Measurements from ENCODE around the gene GAB1. TPM values are rescaled to one million over a fixed set of nuclear protein-coding genes. Genes with fewer than 3 reads are reported as not detected.

Gene GAB1
- total and polyA plus RNA-seq, 3 experiments from 2014 or later: 0.02 to 0.95 (median 0.15) TPM

DNA sequence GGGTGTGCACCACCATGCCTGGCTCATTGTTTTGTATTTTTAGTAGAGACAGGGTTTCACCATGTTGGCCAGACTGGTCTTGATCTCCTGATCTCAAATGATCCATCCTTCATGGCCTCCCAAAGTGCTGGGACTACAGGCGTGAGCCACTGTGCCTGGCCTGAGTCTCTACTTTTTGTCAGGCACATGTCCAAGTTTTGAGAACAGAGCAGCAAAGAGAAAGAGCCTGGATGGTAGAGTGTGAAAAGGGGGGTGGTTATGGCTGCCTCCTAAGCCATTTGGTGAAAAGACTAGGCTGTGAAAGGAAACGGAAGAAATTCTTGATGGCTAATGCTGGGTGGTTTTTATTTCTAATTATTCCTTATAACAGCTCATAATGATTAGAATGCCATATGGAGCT is 63.4 kb downstream of the GAB1 start:
- H3K4me3 ChIP-seq (ENCODE audit: low read length): no peak overlapping the region
- no peak overlapping the region for H3K4me3 Mint-ChIP-seq
- H3K4me1 ChIP-seq (ENCODE audit: insufficient read depth, low read length): peaks cover 3% of the 10 kb centered on the region
- H3K36me3 Mint-ChIP-seq: no peaks in the 10 kb centered on the region
- no peaks in the 10 kb centered on the region for H3K36me3 ChIP-seq (ENCODE audit: insufficient read depth, low read length)
- H3K4me1 Mint-ChIP-seq: peaks cover 4 to 25% (median 17%) of the 10 kb centered on the region in 3 donors
- no peaks in the 10 kb centered on the region for H3K9me3 Mint-ChIP-seq
- H3K27ac Mint-ChIP-seq: no peak overlapping the region
- no peaks in the 10 kb centered on the region for H3K9me3 ChIP-seq (ENCODE audit: low read length)
- POLR2A ChIA-PET: no interaction called here
- no peak for DNase-seq
- peaks cover 0 to 17% of the 10 kb centered on the region in 2 donors for H3K27me3 Mint-ChIP-seq
- CTCF ChIA-PET: no interaction called here
- H3K27me3 ChIP-seq (ENCODE audit: insufficient read depth, low read length, poor library complexity, severe bottlenecking): no peaks in the 10 kb centered on the region
- H3K27ac ChIP-seq (ENCODE audit: low read depth, low read length): no peak overlapping the region

DNA sequence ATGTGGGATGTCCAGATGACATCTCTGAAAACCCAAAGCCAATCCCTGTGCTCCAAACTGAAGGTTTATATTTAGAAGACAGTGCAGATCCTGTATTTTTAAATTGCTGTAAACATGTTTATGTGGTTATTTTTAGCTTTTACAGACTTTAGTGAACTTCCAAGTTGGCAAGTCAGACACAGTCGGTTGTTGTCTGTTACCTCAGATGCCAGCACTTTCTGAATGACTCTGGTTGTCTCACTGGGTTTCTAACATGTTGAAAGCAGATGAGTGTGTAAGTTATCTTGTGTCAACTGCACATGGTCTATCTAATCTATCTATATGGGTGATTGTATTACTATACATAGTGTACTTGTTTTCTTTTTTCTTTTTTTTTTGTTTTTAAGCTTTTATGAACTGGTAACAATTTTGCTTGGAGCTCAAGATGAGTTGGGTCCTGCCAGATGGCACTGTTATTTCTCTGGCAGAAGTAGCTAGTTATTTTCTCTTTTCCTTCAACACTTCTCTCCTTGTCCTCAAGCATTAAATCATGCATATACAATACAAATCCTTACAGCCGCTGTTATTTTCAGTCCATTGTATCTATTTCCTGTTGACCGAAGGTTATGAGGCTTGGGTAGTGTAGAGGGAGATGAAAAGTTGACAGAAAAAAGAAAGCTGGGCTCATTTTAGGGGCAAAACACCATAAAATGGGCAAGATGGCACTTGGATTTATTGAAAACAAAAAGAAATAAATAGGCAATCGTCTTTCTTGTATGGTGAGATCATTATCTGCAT is 66.3 kb downstream of the GAB1 start:
- H3K4me1 Mint-ChIP-seq: peaks cover 12 to 37% (median 24%) of the 10 kb centered on the region in 3 donors
- no peaks in the 10 kb centered on the region for H3K27me3 ChIP-seq (ENCODE audit: insufficient read depth, low read length, poor library complexity, severe bottlenecking)
- no peaks in the 10 kb centered on the region for H3K36me3 ChIP-seq (ENCODE audit: insufficient read depth, low read length)
- no peak overlapping the region for H3K4me3 ChIP-seq (ENCODE audit: low read length)
- no peaks in the 10 kb centered on the region for H3K36me3 Mint-ChIP-seq
- ChIA-PET CTCF (interaction anchor here (0.7 kb wide), 1 partner anchor 33 kb away, joined by 3 read pairs; no protein-coding TSS in a partner anchor), POLR2A (no interaction called here)
- H3K9me3 Mint-ChIP-seq: no peaks in the 10 kb centered on the region
- H3K27ac Mint-ChIP-seq: peak overlapping the region in 1 of 8 donors; percentile 64
- H3K27ac ChIP-seq (ENCODE audit: low read depth, low read length): no peak overlapping the region
- no peaks in the 10 kb centered on the region for H3K9me3 ChIP-seq (ENCODE audit: low read length)
- peaks cover 2 to 5% of the 10 kb centered on the region in 2 donors for H3K27me3 Mint-ChIP-seq
- peak overlapping the region in 1 of 7 donors; percentile 41 for H3K4me3 Mint-ChIP-seq
- H3K4me1 ChIP-seq (ENCODE audit: insufficient read depth, low read length): peaks cover 3% of the 10 kb centered on the region
- no peak for DNase-seq

DNA sequence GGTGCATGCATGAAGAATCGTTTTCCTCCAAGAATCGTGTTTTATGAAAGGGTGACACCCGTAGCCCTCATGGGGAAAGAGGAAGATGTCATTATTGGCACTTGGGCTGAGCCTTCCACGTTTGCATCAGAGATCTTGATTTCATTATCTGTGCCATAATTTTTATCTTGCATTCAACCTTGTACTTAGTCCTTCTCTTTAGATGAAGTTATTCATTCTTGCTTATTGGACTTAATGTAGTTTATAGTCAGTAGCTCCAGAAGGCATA is 66.8 kb downstream of the GAB1 start:
- H3K9me3 Mint-ChIP-seq: no peaks in the 10 kb centered on the region
- peak overlapping the region in 2 of 7 donors; percentile 3 to 41 for H3K4me3 Mint-ChIP-seq
- no peaks in the 10 kb centered on the region for H3K27me3 ChIP-seq (ENCODE audit: insufficient read depth, low read length, poor library complexity, severe bottlenecking)
- no peak for DNase-seq
- CTCF ChIA-PET: no interaction called here
- H3K27ac Mint-ChIP-seq: no peak overlapping the region
- H3K27me3 Mint-ChIP-seq: peaks cover 2 to 5% of the 10 kb centered on the region in 2 donors
- peaks cover 12 to 37% (median 24%) of the 10 kb centered on the region in 3 donors for H3K4me1 Mint-ChIP-seq
- no peak overlapping the region for H3K27ac ChIP-seq (ENCODE audit: low read depth, low read length)
- peaks cover 3% of the 10 kb centered on the region for H3K4me1 ChIP-seq (ENCODE audit: insufficient read depth, low read length)
- POLR2A ChIA-PET: no interaction called here
- no peak overlapping the region for H3K4me3 ChIP-seq (ENCODE audit: low read length)
- H3K36me3 ChIP-seq (ENCODE audit: insufficient read depth, low read length): no peaks in the 10 kb centered on the region
- no peaks in the 10 kb centered on the region for H3K36me3 Mint-ChIP-seq
- no peaks in the 10 kb centered on the region for H3K9me3 ChIP-seq (ENCODE audit: low read length)

- Histone ChIP-seq H3K27ac (ENCODE audit: low read depth, low read length) (no peak overlapping the region), H3K4me3 (ENCODE audit: low read length) (no peak overlapping the region)
Observed at GRCh38 chr4:143404555-143404954, 67.9 kb downstream of the GAB1 start.

DNA sequence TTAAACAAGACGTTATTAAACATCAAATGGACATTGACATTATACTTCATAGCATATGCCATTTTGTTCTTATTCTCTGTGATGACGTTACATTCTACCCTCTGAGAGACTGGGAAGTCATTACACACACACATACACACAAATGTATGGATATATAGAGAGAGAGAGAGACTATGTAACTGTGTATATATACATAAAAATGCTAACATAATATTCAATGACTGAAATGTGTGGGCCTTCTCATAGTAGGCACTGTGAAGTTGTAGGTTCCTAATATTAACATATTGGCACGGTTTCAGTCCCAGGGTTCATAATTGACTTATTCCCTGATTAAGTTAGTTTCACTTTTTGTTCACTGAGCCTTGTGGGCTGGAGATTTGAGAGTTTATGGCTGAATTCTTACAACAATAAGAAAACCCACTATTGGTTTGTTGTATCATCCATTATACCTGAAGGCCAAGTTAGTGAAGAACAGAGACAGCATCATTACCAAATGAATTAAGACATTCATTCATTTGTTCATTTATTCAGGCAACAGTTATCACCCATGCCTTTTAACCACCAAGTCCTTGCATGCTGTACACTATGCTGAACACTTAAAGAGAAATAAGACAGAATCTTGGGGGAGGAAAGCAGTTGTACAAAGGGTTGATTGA is 68.5 kb downstream of the GAB1 start:
- DNase-seq: no peak
- Histone ChIP-seq H3K4me1 (ENCODE audit: insufficient read depth, low read length) (peaks cover 3% of the 10 kb centered on the region), H3K27ac (ENCODE audit: low read depth, low read length) (no peak overlapping the region), H3K4me3 (ENCODE audit: low read length) (peak overlapping the region; percentile 7), H3K36me3 (ENCODE audit: insufficient read depth, low read length) (no peaks in the 10 kb centered on the region), H3K27me3 (ENCODE audit: insufficient read depth, low read length, poor library complexity, severe bottlenecking) (no peaks in the 10 kb centered on the region), H3K9me3 (ENCODE audit: low read length) (no peaks in the 10 kb centered on the region)
- ChIA-PET CTCF (no interaction called here), POLR2A (no interaction called here)
- no peaks in the 10 kb centered on the region for H3K9me3 Mint-ChIP-seq
- peak overlapping the region in 3 of 7 donors; percentile 1 to 30 (median 27) for H3K4me3 Mint-ChIP-seq
- peaks cover 2 to 16% of the 10 kb centered on the region in 2 donors for H3K27me3 Mint-ChIP-seq
- H3K27ac Mint-ChIP-seq: no peak overlapping the region
- peaks cover 9 to 35% (median 19%) of the 10 kb centered on the region in 3 donors for H3K4me1 Mint-ChIP-seq
- no peaks in the 10 kb centered on the region for H3K36me3 Mint-ChIP-seq

More at GRCh38 chr4:143404555-143404954, 67.9 kb downstream of the GAB1 start:
- Histone ChIP-seq H3K4me1 (ENCODE audit: insufficient read depth, low read length) (peaks cover 3% of the 10 kb centered on the region), H3K27me3 (ENCODE audit: insufficient read depth, low read length, poor library complexity, severe bottlenecking) (no peaks in the 10 kb centered on the region), H3K9me3 (ENCODE audit: low read length) (no peaks in the 10 kb centered on the region), H3K36me3 (ENCODE audit: insufficient read depth, low read length) (no peaks in the 10 kb centered on the region)
- Mint-ChIP-seq H3K9me3 (no peaks in the 10 kb centered on the region), H3K4me1 (peaks cover 9 to 35% (median 19%) of the 10 kb centered on the region in 3 donors), H3K27me3 (peaks cover 2 to 14% of the 10 kb centered on the region in 2 donors), H3K27ac (no peak overlapping the region), H3K36me3 (no peaks in the 10 kb centered on the region), H3K4me3 (no peak overlapping the region)
- DNase-seq: no peak
- ChIA-PET POLR2A (no interaction called here), CTCF (no interaction called here)

DNA sequence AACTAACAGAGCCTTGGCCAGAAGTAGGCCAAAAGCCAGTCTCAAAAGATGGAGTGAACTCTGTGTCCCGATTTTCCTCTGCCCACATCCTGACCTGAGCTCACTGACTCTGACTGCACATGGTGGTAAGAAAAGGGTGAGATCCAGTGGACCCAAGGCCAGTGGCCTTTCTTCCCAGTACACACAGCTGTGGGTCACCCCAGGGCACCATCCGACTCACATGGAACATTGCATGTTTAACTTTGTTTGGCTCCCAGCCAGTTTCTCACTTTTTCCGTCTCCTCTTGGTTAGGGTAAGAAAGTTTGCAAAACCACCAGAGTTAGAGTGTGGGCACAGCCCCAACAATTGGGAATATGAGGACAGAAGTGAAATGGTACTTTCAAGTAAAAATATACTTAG is 69.8 kb downstream of the GAB1 start:
- POLR2A ChIA-PET: no interaction called here
- Histone ChIP-seq H3K4me1 (ENCODE audit: insufficient read depth, low read length) (peaks cover 3% of the 10 kb centered on the region), H3K4me3 (ENCODE audit: low read length) (no peak overlapping the region), H3K9me3 (ENCODE audit: low read length) (no peaks in the 10 kb centered on the region), H3K36me3 (ENCODE audit: insufficient read depth, low read length) (no peaks in the 10 kb centered on the region), H3K27me3 (ENCODE audit: insufficient read depth, low read length, poor library complexity, severe bottlenecking) (no peaks in the 10 kb centered on the region), H3K27ac (ENCODE audit: low read depth, low read length) (no peak overlapping the region)
- H3K27ac Mint-ChIP-seq: no peak overlapping the region
- H3K4me1 Mint-ChIP-seq: peaks cover 9 to 35% (median 19%) of the 10 kb centered on the region in 3 donors
- no peaks in the 10 kb centered on the region for H3K9me3 Mint-ChIP-seq
- H3K36me3 Mint-ChIP-seq: no peaks in the 10 kb centered on the region
- CTCF ChIA-PET: no interaction called here
- H3K4me3 Mint-ChIP-seq: no peak overlapping the region
- peaks cover 2 to 26% of the 10 kb centered on the region in 2 donors for H3K27me3 Mint-ChIP-seq
- no peak for DNase-seq

DNA sequence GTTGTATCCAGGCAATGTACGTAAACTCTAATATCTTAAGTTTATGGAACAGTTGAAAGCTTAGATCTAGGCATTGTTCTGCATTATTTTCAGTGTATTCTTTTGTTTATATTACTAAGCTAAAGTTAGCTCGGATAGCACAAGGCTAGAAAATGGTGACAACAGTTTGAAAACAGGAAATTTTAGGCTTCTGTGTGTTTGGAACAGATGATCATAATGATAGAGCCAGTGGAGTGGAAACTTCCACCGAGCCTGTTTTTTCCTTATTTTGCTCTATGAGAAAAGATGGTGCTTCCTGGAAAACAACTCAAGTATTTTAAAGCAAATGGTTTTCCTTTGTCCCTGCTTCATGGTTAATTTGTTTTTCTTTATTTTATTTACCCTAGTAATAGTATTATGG is 70.8 kb downstream of the GAB1 start:
- no peaks in the 10 kb centered on the region for H3K9me3 ChIP-seq (ENCODE audit: low read length)
- peaks cover 2 to 35% of the 10 kb centered on the region in 2 donors for H3K27me3 Mint-ChIP-seq
- no peak for DNase-seq
- no peak overlapping the region for H3K27ac Mint-ChIP-seq
- no peak overlapping the region for H3K27ac ChIP-seq (ENCODE audit: low read depth, low read length)
- ChIA-PET POLR2A (no interaction called here), CTCF (no interaction called here)
- H3K4me1 Mint-ChIP-seq: peaks cover 9 to 31% (median 19%) of the 10 kb centered on the region in 3 donors
- peaks cover 3% of the 10 kb centered on the region for H3K4me1 ChIP-seq (ENCODE audit: insufficient read depth, low read length)
- no peak overlapping the region for H3K4me3 ChIP-seq (ENCODE audit: low read length)
- no peaks in the 10 kb centered on the region for H3K36me3 Mint-ChIP-seq
- H3K27me3 ChIP-seq (ENCODE audit: insufficient read depth, low read length, poor library complexity, severe bottlenecking): no peaks in the 10 kb centered on the region
- no peaks in the 10 kb centered on the region for H3K36me3 ChIP-seq (ENCODE audit: insufficient read depth, low read length)
- no peaks in the 10 kb centered on the region for H3K9me3 Mint-ChIP-seq
- H3K4me3 Mint-ChIP-seq: no peak overlapping the region

DNA sequence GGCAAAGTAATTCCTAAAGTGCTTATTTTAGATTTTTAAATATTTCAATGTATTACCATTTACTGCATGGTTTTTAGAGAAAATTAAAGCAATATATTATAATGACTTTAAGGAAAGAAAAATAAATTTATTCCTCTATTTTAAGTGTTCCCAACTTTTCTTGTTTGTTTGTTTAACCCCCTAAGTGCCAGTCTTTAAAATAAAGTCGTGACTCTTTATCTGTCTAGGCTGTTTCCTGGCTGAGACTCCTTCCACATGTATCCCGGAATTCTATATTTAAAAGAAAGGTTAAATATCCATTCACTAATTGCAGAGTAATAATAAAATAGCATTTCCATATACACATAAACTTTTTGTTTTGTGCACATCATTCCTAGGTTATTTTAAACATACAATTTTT is 71.2 kb downstream of the GAB1 start:
- POLR2A ChIA-PET: no interaction called here
- no peak for DNase-seq
- Histone ChIP-seq H3K36me3 (ENCODE audit: insufficient read depth, low read length) (no peaks in the 10 kb centered on the region), H3K27me3 (ENCODE audit: insufficient read depth, low read length, poor library complexity, severe bottlenecking) (no peaks in the 10 kb centered on the region), H3K9me3 (ENCODE audit: low read length) (no peaks in the 10 kb centered on the region), H3K4me1 (ENCODE audit: insufficient read depth, low read length) (peaks cover 3% of the 10 kb centered on the region), H3K27ac (ENCODE audit: low read depth, low read length) (no peak overlapping the region), H3K4me3 (ENCODE audit: low read length) (no peak overlapping the region)
- Mint-ChIP-seq H3K4me3 (no peak overlapping the region), H3K9me3 (no peaks in the 10 kb centered on the region), H3K27me3 (peaks cover 2 to 36% of the 10 kb centered on the region in 2 donors), H3K4me1 (peaks cover 9 to 28% (median 19%) of the 10 kb centered on the region in 3 donors), H3K27ac (no peak overlapping the region), H3K36me3 (no peaks in the 10 kb centered on the region)
- CTCF ChIA-PET: no interaction called here
